H9 (cell line): ENCODE results near the gene RASA3. TPM values are rescaled to one million over a fixed set of nuclear protein-coding genes. Genes with fewer than 3 reads are reported as not detected.

Experiments
- DNase-seq: peaks from one replicate; pipeline ENCODE4 v3.0.0-alpha.2; 2017
- H2AFZ ChIP-seq: one replicate; pipeline ENCODE4 v1.6.1; 2013; ENCODE audit warnings: mild to moderate bottlenecking, low read length, control low read depth, moderate library complexity
- H2AK5ac ChIP-seq: 2 replicates; pipeline ENCODE4 v1.6.1; 2013; ENCODE audit warnings: low read length, control low read depth, mixed read lengths; ENCODE audit not compliant: insufficient read length
- H2BK120ac ChIP-seq: one replicate; pipeline ENCODE4 v1.6.1; 2013; ENCODE audit warnings: low read depth, mild to moderate bottlenecking, low read length, control low read depth, inconsistent platforms; ENCODE audit not compliant: poor library complexity, severe bottlenecking
- H2BK12ac ChIP-seq: 2 replicates; pipeline ENCODE4 v1.6.1; 2013; ENCODE audit warnings: low read length, control low read depth, mixed read lengths, low read depth; ENCODE audit not compliant: insufficient read length
- H2BK15ac ChIP-seq: 2 replicates; pipeline ENCODE4 v1.6.1; 2013; ENCODE audit warnings: low read depth, low read length, control low read depth
- H2BK20ac ChIP-seq: one replicate; pipeline ENCODE4 v1.6.1; 2013; ENCODE audit warnings: low read depth, mild to moderate bottlenecking, low read length, control low read depth, inconsistent platforms; ENCODE audit not compliant: poor library complexity, severe bottlenecking
- H2BK5ac ChIP-seq: 2 replicates; pipeline ENCODE4 v1.6.1; 2013; ENCODE audit warnings: low read length, control low read depth, mixed read lengths; ENCODE audit not compliant: insufficient read length
- H3K14ac ChIP-seq: 2 replicates; pipeline ENCODE4 v1.6.1; 2013; ENCODE audit warnings: low read length, control low read depth; ENCODE audit not compliant: insufficient read depth
- H3K18ac ChIP-seq: 2 replicates; pipeline ENCODE4 v1.6.1; 2013; ENCODE audit warnings: low read depth, mild to moderate bottlenecking, mixed read lengths, low read length, control low read depth; ENCODE audit not compliant: insufficient read length
- H3K23ac ChIP-seq: 2 replicates; pipeline ENCODE4 v1.6.1; 2013; ENCODE audit warnings: low read length, control low read depth, mixed read lengths, low read depth; ENCODE audit not compliant: insufficient read length
- H3K23me2 ChIP-seq: 2 replicates; pipeline ENCODE4 v1.6.1; 2013; ENCODE audit warnings: low read depth, mild to moderate bottlenecking, mixed read lengths, low read length, control low read depth; ENCODE audit not compliant: insufficient read length, poor library complexity, severe bottlenecking
- H3K27ac ChIP-seq: 2 replicates; pipeline ENCODE4 v1.5.1; 2013; ENCODE audit warnings: low read length, control low read depth, mixed read lengths, low read depth; ENCODE audit not compliant: insufficient read length
- H3K27me3 ChIP-seq: 2 replicates; pipeline ENCODE4 v1.6.1; 2013; ENCODE audit warnings: low read length, control low read depth, inconsistent platforms; ENCODE audit not compliant: insufficient read depth
- H3K4ac ChIP-seq: 2 replicates; pipeline ENCODE4 v1.6.1; 2013; ENCODE audit warnings: low read depth, mild to moderate bottlenecking, control low read depth, inconsistent platforms, low read length, moderate library complexity
- H3K4me1 ChIP-seq: 2 replicates; pipeline ENCODE4 v1.6.1; 2013; ENCODE audit warnings: low read length, control low read depth, inconsistent platforms; ENCODE audit not compliant: insufficient read depth
- H3K4me2 ChIP-seq: 2 replicates; pipeline ENCODE4 v1.6.1; 2013; ENCODE audit warnings: low read length, control low read depth, mixed read lengths; ENCODE audit not compliant: insufficient read length, insufficient read depth
- H3K56ac ChIP-seq: 2 replicates; pipeline ENCODE4 v1.6.1; 2013; ENCODE audit warnings: low read depth, mild to moderate bottlenecking, mixed read lengths, low read length, control low read depth; ENCODE audit not compliant: insufficient read length
- H3K79me1 ChIP-seq: 2 replicates; pipeline ENCODE4 v1.6.1; 2013; ENCODE audit warnings: low read depth, mild to moderate bottlenecking, moderate library complexity, low read length, control low read depth, inconsistent platforms; ENCODE audit not compliant: insufficient read depth, poor library complexity, severe bottlenecking
- H3K79me2 ChIP-seq: 2 replicates; pipeline ENCODE4 v1.6.1; 2013; ENCODE audit warnings: low read length, control low read depth, inconsistent platforms; ENCODE audit not compliant: insufficient read depth
- H3K9ac ChIP-seq: 2 replicates; pipeline ENCODE4 v1.6.1; 2013; ENCODE audit warnings: low read length, control low read depth, mixed read lengths; ENCODE audit not compliant: insufficient read length; ENCODE audit errors: extremely low read depth
- H3K9me3 ChIP-seq: one replicate; pipeline ENCODE4 v1.6.1; 2013; ENCODE audit warnings: low read depth, low read length, inconsistent platforms; ENCODE audit not compliant: control insufficient read depth
- H3T11ph ChIP-seq: one replicate; pipeline ENCODE4 v1.6.1; 2013; ENCODE audit warnings: mild to moderate bottlenecking, low read length, control low read depth, inconsistent platforms
- H4K20me1 ChIP-seq: one replicate; pipeline ENCODE4 v1.6.1; 2013; ENCODE audit not compliant: control insufficient read depth, insufficient read length, insufficient read depth
- H4K5ac ChIP-seq: 2 replicates; pipeline ENCODE4 v1.6.1; 2013; ENCODE audit warnings: low read depth, mild to moderate bottlenecking, mixed read lengths, low read length, control low read depth; ENCODE audit not compliant: insufficient read length
- H4K8ac ChIP-seq: replicated peaks from 2 replicates; pipeline ENCODE4 v1.6.1; 2013; ENCODE audit warnings: low read length, control low read depth, mixed read lengths, low read depth; ENCODE audit not compliant: insufficient read length
- H4K91ac ChIP-seq: 2 replicates; pipeline ENCODE4 v1.6.1; 2013; ENCODE audit warnings: low read depth, mild to moderate bottlenecking, moderate library complexity, mixed read lengths, low read length, control low read depth; ENCODE audit not compliant: insufficient read length
- H3K27ac Mint-ChIP-seq, 3 experiments: 2 replicates in 2 of 3; 3 replicates in 1 of 3; pipeline ENCODE4 v1.8.0; 2020 to 2021; ENCODE audit warnings: mixed read lengths in 3 of 3, mild to moderate bottlenecking in 1 of 3, moderate library complexity in 1 of 3
- H3K27me3 Mint-ChIP-seq: 2 replicates; pipeline ENCODE4 v1.8.0; 2021; ENCODE audit warnings: low read depth, mild to moderate bottlenecking, moderate library complexity, mixed read lengths
- H3K36me3 Mint-ChIP-seq, 3 experiments: 2 replicates in 2 of 3; 3 replicates in 1 of 3; pipeline ENCODE4 v1.8.0; 2020 to 2021; ENCODE audit warnings: low read depth in 3 of 3, mixed read lengths in 3 of 3; ENCODE audit not compliant: insufficient read depth in 1 of 3
- H3K4me1 Mint-ChIP-seq, 2 experiments: 2 replicates each; pipeline ENCODE4 v1.8.0; 2020; ENCODE audit warnings: mixed read lengths in 2 of 2
- H3K4me3 Mint-ChIP-seq, 2 experiments: 2 replicates in 1 of 2; 3 replicates in 1 of 2; pipeline ENCODE4 v1.8.0; 2020 to 2021; ENCODE audit warnings: mild to moderate bottlenecking in 2 of 2, mixed read lengths in 2 of 2, moderate library complexity in 1 of 2
- H3K9me3 Mint-ChIP-seq, 2 experiments: 2 replicates in 1 of 2; 3 replicates in 1 of 2; pipeline ENCODE4 v1.8.0; 2020; ENCODE audit warnings: mild to moderate bottlenecking in 2 of 2, mixed read lengths in 2 of 2, moderate library complexity in 1 of 2
- WGBS: extraction: QIAGEN DNeasy Blood & Tissue Kit; methylation state at CpG from one replicate; pipeline ENCODE4 v1.1.7; 2013; ENCODE audit warnings: missing lambda C conversion rate, low lambda C conversion rate, mixed read lengths; ENCODE audit not compliant: insufficient read length; ENCODE audit errors: extremely low coverage; 5-methylcytosine and 5-hydroxymethylcytosine counted together
- total RNA-seq: library from RNA; stranded (reverse); gene quantifications from 2 replicates; pipeline ENCODE4 v1.2.1, GENCODE V29; 2021
- TF ChIP-seq, protein P1 (sequence below): fragments of 200-600 bp; sonication (generic); conservative IDR thresholded peaks from 3 replicates; pipeline ENCODE4 v1.8.0; 2021; ENCODE audit warnings: antibody characterized with exemption, mild to moderate bottlenecking

The RASA3 gene
- total RNA-seq, 1 experiment from 2014 or later, result 12.3 TPM

- H3K9ac ChIP-seq, result no peak overlapping the region
- H3T11ph ChIP-seq, result no peak overlapping the region
- WGBS, result no CpG with 5 or more reads among the region's 9 CpGs
- Mint-ChIP-seq H3K4me1 (peaks cover 48 to 50% of the 10 kb centered on the region in 2 experiments), H3K36me3 (peaks cover 0 to 3% (median 0%) of the 10 kb centered on the region in 3 experiments; a peak in 2 of 7 replicates), H3K27me3 (peaks cover 18% of the 10 kb centered on the region), H3K27ac (no peak overlapping the region), H3K9me3 (peaks cover 0 to 3% of the 10 kb centered on the region in 2 experiments; a peak in 1 of 5 replicates), H3K4me3 (peak overlapping the region in 1 of 2 experiments; percentile 8; a peak in 1 of 5 replicates)
- DNase-seq, result no peak
- H2AK5ac ChIP-seq, result no peak overlapping the region
- no peak overlapping the region for H3K56ac ChIP-seq
- H3K23me2 ChIP-seq, result peaks cover 10% of the 10 kb centered on the region
- H2BK5ac ChIP-seq, result no peak overlapping the region
- H4K20me1 ChIP-seq, result no peaks in the 10 kb centered on the region
- no peak overlapping the region for H4K5ac ChIP-seq
- H4K91ac ChIP-seq, result no peak overlapping the region
- no peak overlapping the region for H2BK15ac ChIP-seq
- no peak overlapping the region for H2BK12ac ChIP-seq
- H2BK120ac ChIP-seq, result no peak overlapping the region
- no peak overlapping the region for H3K27ac ChIP-seq
- H4K8ac ChIP-seq, result no peak overlapping the region
- H3K27me3 ChIP-seq, result no peaks in the 10 kb centered on the region
- TF ChIP-seq, protein P1, sequence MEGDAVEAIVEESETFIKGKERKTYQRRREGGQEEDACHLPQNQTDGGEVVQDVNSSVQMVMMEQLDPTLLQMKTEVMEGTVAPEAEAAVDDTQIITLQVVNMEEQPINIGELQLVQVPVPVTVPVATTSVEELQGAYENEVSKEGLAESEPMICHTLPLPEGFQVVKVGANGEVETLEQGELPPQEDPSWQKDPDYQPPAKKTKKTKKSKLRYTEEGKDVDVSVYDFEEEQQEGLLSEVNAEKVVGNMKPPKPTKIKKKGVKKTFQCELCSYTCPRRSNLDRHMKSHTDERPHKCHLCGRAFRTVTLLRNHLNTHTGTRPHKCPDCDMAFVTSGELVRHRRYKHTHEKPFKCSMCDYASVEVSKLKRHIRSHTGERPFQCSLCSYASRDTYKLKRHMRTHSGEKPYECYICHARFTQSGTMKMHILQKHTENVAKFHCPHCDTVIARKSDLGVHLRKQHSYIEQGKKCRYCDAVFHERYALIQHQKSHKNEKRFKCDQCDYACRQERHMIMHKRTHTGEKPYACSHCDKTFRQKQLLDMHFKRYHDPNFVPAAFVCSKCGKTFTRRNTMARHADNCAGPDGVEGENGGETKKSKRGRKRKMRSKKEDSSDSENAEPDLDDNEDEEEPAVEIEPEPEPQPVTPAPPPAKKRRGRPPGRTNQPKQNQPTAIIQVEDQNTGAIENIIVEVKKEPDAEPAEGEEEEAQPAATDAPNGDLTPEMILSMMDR, result no peak
- H3K9me3 ChIP-seq, result no peaks in the 10 kb centered on the region
- H3K18ac ChIP-seq, result no peak overlapping the region
- no peak overlapping the region for H3K4ac ChIP-seq
- H3K14ac ChIP-seq, result no peak overlapping the region
- H3K79me1 ChIP-seq, result peaks cover 3% of the 10 kb centered on the region
- no peak overlapping the region for H3K4me2 ChIP-seq
- peaks cover 13% of the 10 kb centered on the region; the same call in 1 of the 2 replicates for H3K79me2 ChIP-seq
- peaks cover 5% of the 10 kb centered on the region; the same call in 1 of the 2 replicates for H3K4me1 ChIP-seq
- H2AFZ ChIP-seq, result no peak overlapping the region
- H2BK20ac ChIP-seq, result no peak overlapping the region
- H3K23ac ChIP-seq, result no peak overlapping the region
Measured at GRCh38 chr13:114129649-114130062, 2.8 kb downstream of the RASA3 start.
